GM19193 (cell line): ENCODE data around the gene GNAT1.
A peak's percentile ranks its signal among the peaks of the same experiment; 100 is the strongest.

ENCODE experiments used
- POLR2A ChIP-seq: IDR thresholded peaks from 4 replicates; pipeline ENCODE4 v1.6.1; 2011; ENCODE audit not compliant: insufficient read depth, insufficient read length; ENCODE audit errors: extremely low read depth

GNAT1 gene

GRCh38 chr3:50242381-50242770, 51.0 kb downstream of the GNAT1 start:
- no peak for TF ChIP-seq POLR2A

GRCh38 chr3:50242851-50243542, 51.6 kb downstream of the GNAT1 start:
- TF ChIP-seq POLR2A = no peak

GRCh38 chr3:50243543-50243895, 52.1 kb downstream of the GNAT1 start:
- no peak for TF ChIP-seq POLR2A

- TF ChIP-seq POLR2A = no peak
Measured at GRCh38 chr3:50245251-50245745, 53.9 kb downstream of the GNAT1 start.

GRCh38 chr3:50245831-50246516, 54.6 kb downstream of the GNAT1 start:
- no peak for TF ChIP-seq POLR2A

- TF ChIP-seq POLR2A = peak; percentile 37
Measured at GRCh38 chr3:50246517-50246954, 55.1 kb downstream of the GNAT1 start.
